Fibroblast of skin of back (primary cell): Measurements from ENCODE around the gene MSL1.

Experiments used
- DNase-seq: peaks from one replicate; pipeline ENCODE4 v3.0.0-alpha.2; 2013

Gene MSL1

DNA sequence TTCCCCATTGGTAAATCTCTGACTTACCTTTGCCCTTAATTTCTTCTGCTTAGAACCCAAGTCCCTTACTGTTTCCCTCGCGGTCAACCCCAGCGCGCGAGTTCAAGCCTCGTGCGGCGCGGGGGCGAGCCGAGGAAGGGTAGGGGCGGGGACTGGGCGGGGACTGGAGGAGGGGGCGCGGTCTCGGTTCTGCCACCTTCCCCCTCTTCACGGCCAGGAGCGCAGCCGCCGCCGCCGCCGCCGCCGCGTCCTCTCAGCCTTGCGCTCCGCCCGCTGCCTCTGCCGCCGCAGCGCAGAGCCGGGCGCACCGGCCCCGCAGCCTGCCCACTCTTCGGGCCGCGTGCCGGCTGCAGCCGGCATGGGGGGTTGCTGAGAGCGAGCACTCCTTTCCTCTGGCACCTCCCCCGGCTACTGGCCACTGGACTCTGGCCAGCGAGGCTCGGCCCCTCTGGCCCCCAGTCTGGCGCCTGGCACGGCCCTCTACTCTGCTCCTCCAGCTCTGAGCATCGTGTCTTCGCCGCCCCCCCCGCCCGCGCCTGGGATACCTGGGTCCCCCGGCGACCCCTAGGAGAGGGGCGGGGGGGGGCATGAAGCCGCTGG, 55.6 kb downstream of the MSL1 start, which contains the start of gene RAPGEFL1:
Gene RAPGEFL1 (plus strand): TSS at position 196 of the 600 bp plus-strand sequence. CDS start 392 bp downstream, at position 588.
- peak; percentile 57 for DNase-seq

DNA sequence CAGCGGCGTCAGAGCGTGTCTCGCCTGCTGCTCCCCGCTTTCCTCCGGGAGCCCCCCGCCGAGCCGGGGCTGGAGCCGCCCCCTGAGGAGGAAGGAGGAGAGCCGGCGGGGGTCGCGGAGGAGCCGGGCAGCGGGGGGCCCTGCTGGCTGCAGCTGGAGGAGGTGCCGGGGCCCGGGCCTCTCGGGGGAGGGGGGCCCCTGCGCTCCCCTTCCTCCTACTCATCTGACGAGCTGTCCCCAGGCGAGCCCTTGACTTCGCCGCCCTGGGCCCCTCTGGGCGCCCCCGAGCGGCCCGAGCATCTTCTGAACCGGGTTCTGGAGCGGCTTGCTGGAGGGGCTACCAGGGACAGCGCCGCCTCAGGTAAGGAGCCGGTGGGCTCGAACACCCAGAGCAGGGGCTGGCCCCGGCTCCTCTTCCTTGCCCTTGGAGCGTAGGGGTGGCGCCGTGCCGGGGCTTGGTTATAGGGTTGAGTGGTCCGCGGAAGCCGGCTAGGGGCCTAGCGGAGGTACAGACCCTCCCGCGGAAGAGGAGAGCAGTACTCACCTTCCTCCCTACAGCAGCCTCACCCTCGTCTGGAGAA, 56.3 kb downstream of the MSL1 start:
- no peak for DNase-seq

DNA sequence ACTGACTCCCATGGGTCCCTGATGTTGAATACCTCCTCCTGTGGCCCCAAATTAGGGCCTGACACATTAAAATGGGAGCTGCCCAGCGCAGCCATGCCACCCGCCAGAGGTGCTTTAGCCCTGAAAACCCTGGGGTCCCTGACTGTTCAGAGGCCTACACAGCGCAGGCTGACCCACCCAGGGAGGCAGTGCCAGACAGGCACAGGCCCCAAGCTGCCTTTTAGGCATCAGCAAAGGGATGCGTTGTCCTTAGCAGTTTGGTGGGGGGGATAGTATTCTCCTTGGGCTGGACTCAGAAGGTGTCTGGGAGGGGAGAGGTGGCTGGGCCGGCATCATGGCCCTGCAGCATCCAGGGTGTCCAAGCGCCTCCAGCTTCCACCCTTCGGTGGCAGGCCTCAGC, 56.9 kb downstream of the MSL1 start:
- DNase-seq = no peak

DNA sequence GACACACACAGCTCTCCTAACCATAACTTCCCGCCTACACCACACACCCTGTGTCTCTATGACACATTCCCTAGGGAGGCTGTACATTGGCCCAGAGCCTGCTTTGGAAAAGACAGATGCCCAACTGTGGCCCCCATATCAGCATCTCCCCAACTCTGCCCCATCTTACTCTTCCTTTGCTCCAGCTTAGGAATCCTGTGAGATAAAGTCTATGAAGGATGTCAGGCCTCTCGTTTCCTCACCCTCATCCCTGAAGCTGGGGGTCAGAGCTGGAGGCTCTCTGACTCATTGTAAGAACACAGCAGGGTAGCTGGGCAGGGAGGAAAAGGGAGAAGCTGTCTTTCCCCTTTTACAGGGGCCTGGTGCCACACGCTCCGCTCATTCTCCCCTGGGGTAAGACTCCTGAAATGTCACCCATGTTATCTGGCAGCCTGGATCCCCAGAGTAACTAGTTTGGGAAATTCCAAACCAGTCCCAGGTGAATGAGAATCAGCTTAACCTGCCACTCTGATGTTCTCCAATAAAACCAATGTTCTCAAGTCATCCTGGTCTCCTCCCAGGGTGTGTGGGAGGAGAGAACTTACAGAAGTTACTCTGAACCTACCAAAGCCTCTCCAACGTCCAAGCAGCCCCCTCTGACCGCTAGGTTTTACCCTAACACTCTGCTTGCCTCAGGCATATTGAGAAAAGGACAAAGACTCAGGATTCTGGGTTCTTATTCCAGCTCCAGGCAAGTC, 58.3 kb downstream of the MSL1 start:
- DNase-seq = peak; percentile 83

DNA sequence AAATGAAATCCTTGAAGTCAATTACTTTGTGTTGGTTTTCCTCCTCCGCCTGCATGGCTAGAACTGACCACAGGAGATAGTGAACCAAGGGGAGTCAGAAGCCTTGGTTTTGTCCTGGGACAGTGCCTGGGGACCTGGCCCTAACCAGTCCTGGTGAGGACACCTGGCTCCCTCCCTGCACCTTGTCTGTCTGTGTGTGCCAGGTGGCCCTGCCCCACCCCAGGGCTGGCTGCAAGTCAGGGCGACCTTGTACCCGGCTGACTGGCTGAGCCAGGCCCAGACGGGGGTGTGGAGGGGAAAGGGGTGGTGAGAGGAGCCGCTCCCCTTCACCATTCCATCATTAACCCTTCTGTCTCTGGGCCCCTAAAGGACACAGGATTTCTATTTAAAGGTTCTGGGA, 58.9 kb downstream of the MSL1 start:
- DNase-seq = no peak

DNA sequence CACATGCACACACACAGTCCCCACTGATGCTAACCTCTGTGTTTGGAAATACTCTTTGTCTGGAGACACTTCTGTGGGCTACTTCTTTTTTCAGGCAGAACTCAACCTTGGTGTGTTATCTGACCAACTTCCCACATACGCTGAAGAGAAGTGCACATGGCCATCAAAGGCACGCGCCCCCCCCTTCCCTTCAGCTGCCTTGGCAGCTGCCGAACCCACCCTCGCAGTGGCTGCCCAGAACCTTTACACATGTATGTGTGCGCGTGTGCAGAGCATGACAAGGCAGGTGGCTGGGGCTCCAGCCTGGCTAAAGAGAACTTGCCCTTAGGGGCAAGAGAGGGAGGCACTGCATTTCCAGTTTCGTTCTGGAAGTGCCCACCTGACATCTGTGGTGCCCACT, 59.4 kb downstream of the MSL1 start:
- no peak for DNase-seq

DNA sequence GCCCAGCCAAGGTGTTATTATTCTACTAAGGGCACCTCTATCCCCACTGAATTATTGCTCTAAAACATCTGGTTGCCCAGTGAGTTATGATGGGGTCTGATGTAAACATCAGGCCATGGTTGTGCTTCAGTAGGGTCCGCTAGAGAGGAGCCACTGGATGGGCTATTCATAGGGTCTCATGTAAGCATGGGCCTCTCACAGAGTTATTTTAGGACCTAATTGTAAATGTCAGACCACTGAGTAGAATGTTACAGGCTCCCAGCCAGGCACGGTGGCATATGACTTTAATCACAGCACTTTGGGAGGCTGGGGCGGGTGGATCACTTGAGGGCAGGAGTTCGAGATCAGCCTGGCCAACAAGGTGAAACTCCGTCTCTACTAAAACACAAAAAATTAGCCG, 60.8 kb downstream of the MSL1 start:
- DNase-seq = no peak
